Inferior parietal cortex (tissue), 1 donor: ENCODE measurements around the gene LRRIQ4.

Source experiments
- DNase-seq: peaks from one replicate; pipeline ENCODE4 v3.0.0-alpha.2; 2016; ENCODE audit errors: extremely low spot score

The LRRIQ4 gene

GRCh38 chr3:169855514-169855913 is 42.8 kb downstream of the LRRIQ4 start:
- no peak for DNase-seq

- DNase-seq, result no peak
Measured at GRCh38 chr3:169857811-169858210, 45.1 kb downstream of the LRRIQ4 start.

GRCh38 chr3:169861871-169862270 is 49.2 kb downstream of the LRRIQ4 start:
- no peak for DNase-seq

GRCh38 chr3:169863458-169863899 is 50.8 kb downstream of the LRRIQ4 start:
- peak; percentile 91 for DNase-seq

GRCh38 chr3:169864270-169864669 is 51.6 kb downstream of the LRRIQ4 start:
- no peak for DNase-seq

GRCh38 chr3:169865176-169865767 is 52.6 kb downstream of the LRRIQ4 start:
- no peak for DNase-seq

- no peak for DNase-seq
Measured at GRCh38 chr3:169867584-169868210, 55.0 kb downstream of the LRRIQ4 start.

GRCh38 chr3:169868369-169868768 is 55.7 kb downstream of the LRRIQ4 start:
- DNase-seq, result no peak

GRCh38 chr3:169869484-169870220 is 57.0 kb downstream of the LRRIQ4 start, which contains the start of gene LRRC31:
Gene LRRC31, minus strand, starts transcription at chr3:169869935. Its CDS starts 128 bp downstream, at chr3:169869807.
- no peak for DNase-seq

GRCh38 chr3:169871129-169871886 is 58.6 kb downstream of the LRRIQ4 start:
- no peak for DNase-seq

- DNase-seq, result no peak
Measured at GRCh38 chr3:169879013-169879557, 66.4 kb downstream of the LRRIQ4 start.

- no peak for DNase-seq
Measured at GRCh38 chr3:169879845-169880575, 67.3 kb downstream of the LRRIQ4 start.

- DNase-seq, result no peak
Measured at GRCh38 chr3:169880576-169881250, 68.0 kb downstream of the LRRIQ4 start.

GRCh38 chr3:169886671-169887070 is 74.0 kb downstream of the LRRIQ4 start:
- DNase-seq, result peak; percentile 32
